Measurements from ENCODE around the gene BRD3OS.

The BRD3OS gene

GRCh38 chr9:134058716-134059115, 33.4 kb downstream of the BRD3OS start:
- Histone ChIP-seq H3K9me3 (ENCODE audit: control insufficient read depth, low read length) (no peaks in the 10 kb centered on the region), H3K27ac (ENCODE audit: insufficient read depth, low read length, poor library complexity, severe bottlenecking) (no peak overlapping the region), H3K36me3 (ENCODE audit: control insufficient read depth, insufficient read depth, low read length) (peaks cover under 1% of the 10 kb centered on the region), H3K27me3 (replicated peaks; ENCODE audit: control insufficient read depth, insufficient read depth, low read length, poor library complexity, severe bottlenecking) (no peaks in the 10 kb centered on the region), H3K4me1 (ENCODE audit: control insufficient read depth, insufficient read depth, low read length, poor library complexity, severe bottlenecking) (peaks cover 19% of the 10 kb centered on the region), H3K4me3 (ENCODE audit: insufficient read depth, low read depth, low read length, poor library complexity, severe bottlenecking) (no peak overlapping the region)
- no peak for DNase-seq

GRCh38 chr9:134059188-134059641, 33.9 kb downstream of the BRD3OS start:
- Histone ChIP-seq H3K36me3 (ENCODE audit: control insufficient read depth, insufficient read depth, low read length) (no peaks in the 10 kb centered on the region), H3K4me3 (ENCODE audit: insufficient read depth, low read depth, low read length, poor library complexity, severe bottlenecking) (no peak overlapping the region), H3K4me1 (ENCODE audit: control insufficient read depth, insufficient read depth, low read length, poor library complexity, severe bottlenecking) (peaks cover 19% of the 10 kb centered on the region), H3K9me3 (ENCODE audit: control insufficient read depth, low read length) (no peaks in the 10 kb centered on the region), H3K27me3 (replicated peaks; ENCODE audit: control insufficient read depth, insufficient read depth, low read length, poor library complexity, severe bottlenecking) (no peaks in the 10 kb centered on the region), H3K27ac (ENCODE audit: insufficient read depth, low read length, poor library complexity, severe bottlenecking) (no peak overlapping the region)
- no peak for DNase-seq

- Histone ChIP-seq H3K27me3 (replicated peaks; ENCODE audit: control insufficient read depth, insufficient read depth, low read length, poor library complexity, severe bottlenecking) (no peaks in the 10 kb centered on the region), H3K36me3 (ENCODE audit: control insufficient read depth, insufficient read depth, low read length) (no peaks in the 10 kb centered on the region), H3K4me1 (ENCODE audit: control insufficient read depth, insufficient read depth, low read length, poor library complexity, severe bottlenecking) (peaks cover 19% of the 10 kb centered on the region), H3K27ac (ENCODE audit: insufficient read depth, low read length, poor library complexity, severe bottlenecking) (no peak overlapping the region), H3K4me3 (ENCODE audit: insufficient read depth, low read depth, low read length, poor library complexity, severe bottlenecking) (no peak overlapping the region), H3K9me3 (ENCODE audit: control insufficient read depth, low read length) (no peaks in the 10 kb centered on the region)
- DNase-seq, result no peak
These were observed 34.5 kb downstream of the BRD3OS start for GRCh38 chr9:134059661-134060395.

- Histone ChIP-seq H3K4me1 (ENCODE audit: control insufficient read depth, insufficient read depth, low read length, poor library complexity, severe bottlenecking) (peaks cover 21% of the 10 kb centered on the region), H3K9me3 (ENCODE audit: control insufficient read depth, low read length) (no peaks in the 10 kb centered on the region), H3K27me3 (replicated peaks; ENCODE audit: control insufficient read depth, insufficient read depth, low read length, poor library complexity, severe bottlenecking) (no peaks in the 10 kb centered on the region), H3K36me3 (ENCODE audit: control insufficient read depth, insufficient read depth, low read length) (no peaks in the 10 kb centered on the region), H3K4me3 (ENCODE audit: insufficient read depth, low read depth, low read length, poor library complexity, severe bottlenecking) (no peak overlapping the region), H3K27ac (ENCODE audit: insufficient read depth, low read length, poor library complexity, severe bottlenecking) (no peak overlapping the region)
- DNase-seq, result no peak
These were observed 35.3 kb downstream of the BRD3OS start for GRCh38 chr9:134060546-134060945.

- Histone ChIP-seq H3K4me3 (ENCODE audit: insufficient read depth, low read depth, low read length, poor library complexity, severe bottlenecking) (no peak overlapping the region), H3K4me1 (ENCODE audit: control insufficient read depth, insufficient read depth, low read length, poor library complexity, severe bottlenecking) (peaks cover 25% of the 10 kb centered on the region)
These were observed 35.9 kb downstream of the BRD3OS start for GRCh38 chr9:134061019-134061687.

GRCh38 chr9:134061688-134062371, 36.5 kb downstream of the BRD3OS start:
- Histone ChIP-seq H3K27ac (ENCODE audit: insufficient read depth, low read length, poor library complexity, severe bottlenecking) (no peak overlapping the region), H3K4me1 (ENCODE audit: control insufficient read depth, insufficient read depth, low read length, poor library complexity, severe bottlenecking) (peaks cover 32% of the 10 kb centered on the region)

More at GRCh38 chr9:134061019-134061687, 35.9 kb downstream of the BRD3OS start:
- no peaks in the 10 kb centered on the region for H3K36me3 ChIP-seq (ENCODE audit: control insufficient read depth, insufficient read depth, low read length)
- H3K27me3 ChIP-seq (replicated peaks; ENCODE audit: control insufficient read depth, insufficient read depth, low read length, poor library complexity, severe bottlenecking), result no peaks in the 10 kb centered on the region
- no peak overlapping the region for H3K27ac ChIP-seq (ENCODE audit: insufficient read depth, low read length, poor library complexity, severe bottlenecking)
- no peaks in the 10 kb centered on the region for H3K9me3 ChIP-seq (ENCODE audit: control insufficient read depth, low read length)
- no peak for DNase-seq

GRCh38 chr9:134062461-134063087, 37.3 kb downstream of the BRD3OS start:
- no peak overlapping the region for H3K27ac ChIP-seq (ENCODE audit: insufficient read depth, low read length, poor library complexity, severe bottlenecking)
- peaks cover 34% of the 10 kb centered on the region for H3K4me1 ChIP-seq (ENCODE audit: control insufficient read depth, insufficient read depth, low read length, poor library complexity, severe bottlenecking)
- H3K36me3 ChIP-seq (ENCODE audit: control insufficient read depth, insufficient read depth, low read length), result no peaks in the 10 kb centered on the region
- H3K9me3 ChIP-seq (ENCODE audit: control insufficient read depth, low read length), result no peaks in the 10 kb centered on the region
- DNase-seq, result no peak
- no peaks in the 10 kb centered on the region for H3K27me3 ChIP-seq (replicated peaks; ENCODE audit: control insufficient read depth, insufficient read depth, low read length, poor library complexity, severe bottlenecking)
- no peak overlapping the region for H3K4me3 ChIP-seq (ENCODE audit: insufficient read depth, low read depth, low read length, poor library complexity, severe bottlenecking)

More at GRCh38 chr9:134061688-134062371, 36.5 kb downstream of the BRD3OS start:
- DNase-seq, result no peak
- Histone ChIP-seq H3K4me3 (ENCODE audit: insufficient read depth, low read depth, low read length, poor library complexity, severe bottlenecking) (no peak overlapping the region), H3K27me3 (replicated peaks; ENCODE audit: control insufficient read depth, insufficient read depth, low read length, poor library complexity, severe bottlenecking) (no peaks in the 10 kb centered on the region), H3K36me3 (ENCODE audit: control insufficient read depth, insufficient read depth, low read length) (no peaks in the 10 kb centered on the region), H3K9me3 (ENCODE audit: control insufficient read depth, low read length) (no peaks in the 10 kb centered on the region)

- H3K4me3 ChIP-seq (ENCODE audit: insufficient read depth, low read depth, low read length, poor library complexity, severe bottlenecking), result no peak overlapping the region
- H3K4me1 ChIP-seq (ENCODE audit: control insufficient read depth, insufficient read depth, low read length, poor library complexity, severe bottlenecking), result peaks cover 30% of the 10 kb centered on the region
- no peak overlapping the region for H3K27ac ChIP-seq (ENCODE audit: insufficient read depth, low read length, poor library complexity, severe bottlenecking)
These were observed 37.8 kb downstream of the BRD3OS start for GRCh38 chr9:134063088-134063570.

GRCh38 chr9:134063571-134064450, 38.5 kb downstream of the BRD3OS start:
- no peak overlapping the region for H3K27ac ChIP-seq (ENCODE audit: insufficient read depth, low read length, poor library complexity, severe bottlenecking)
- H3K36me3 ChIP-seq (ENCODE audit: control insufficient read depth, insufficient read depth, low read length), result no peaks in the 10 kb centered on the region
- DNase-seq, result no peak
- no peaks in the 10 kb centered on the region for H3K27me3 ChIP-seq (replicated peaks; ENCODE audit: control insufficient read depth, insufficient read depth, low read length, poor library complexity, severe bottlenecking)
- no peak overlapping the region for H3K4me3 ChIP-seq (ENCODE audit: insufficient read depth, low read depth, low read length, poor library complexity, severe bottlenecking)
- no peaks in the 10 kb centered on the region for H3K9me3 ChIP-seq (ENCODE audit: control insufficient read depth, low read length)
- peaks cover 30% of the 10 kb centered on the region for H3K4me1 ChIP-seq (ENCODE audit: control insufficient read depth, insufficient read depth, low read length, poor library complexity, severe bottlenecking)

More at GRCh38 chr9:134063088-134063570, 37.8 kb downstream of the BRD3OS start:
- DNase-seq, result no peak
- Histone ChIP-seq H3K36me3 (ENCODE audit: control insufficient read depth, insufficient read depth, low read length) (no peaks in the 10 kb centered on the region), H3K9me3 (ENCODE audit: control insufficient read depth, low read length) (no peaks in the 10 kb centered on the region), H3K27me3 (replicated peaks; ENCODE audit: control insufficient read depth, insufficient read depth, low read length, poor library complexity, severe bottlenecking) (no peaks in the 10 kb centered on the region)
